ENCODE data around the gene ZGRF1.
"Not testable (repeated sequence)": the region's sequence is repeated elsewhere in the genome, so short reads cannot be mapped to it uniquely, and the experiment has no call there.

GRCh38 chr4:112522431-112522830 lies 114.3 kb downstream of the ZGRF1 start:
- TF ChIP-seq POLR2A, CTCF, POLR2AphosphoS5 (IDR thresholded peaks at IDR 0.05): not testable (repeated sequence)
